GM19351 (cell line): Measurements from ENCODE around the gene MYO9A.
"Not testable (repeated sequence)": the region's sequence is repeated elsewhere in the genome, so short reads cannot be mapped to it uniquely, and the experiment has no call there.

ENCODE experiments used
- ATAC-seq: cut with Tn5 transposase; IDR thresholded peaks from one replicate; pipeline ENCODE4 v1.9.1; 2021; ENCODE audit warnings: mild to moderate bottlenecking, moderate library complexity; ENCODE audit not compliant: unreplicated experiment

MYO9A gene

GRCh38 chr15:72092691-72093090 lies 25.3 kb downstream of the MYO9A start:
- no peak for ATAC-seq

- no peak for ATAC-seq
Measured at GRCh38 chr15:72092006-72092405, 25.9 kb downstream of the MYO9A start.

GRCh38 chr15:72086920-72087648 lies 30.9 kb downstream of the MYO9A start:
- ATAC-seq = no peak

GRCh38 chr15:72086010-72086697 lies 31.8 kb downstream of the MYO9A start:
- ATAC-seq = no peak

GRCh38 chr15:72082176-72082575 lies 35.8 kb downstream of the MYO9A start:
- no peak for ATAC-seq

- ATAC-seq = no peak
Measured at GRCh38 chr15:72078887-72079286, 39.1 kb downstream of the MYO9A start.

- no peak for ATAC-seq
Measured at GRCh38 chr15:72077950-72078349, 40.0 kb downstream of the MYO9A start.

- ATAC-seq = no peak
Measured at GRCh38 chr15:72074335-72075060, 43.5 kb downstream of the MYO9A start.

GRCh38 chr15:72071448-72071825 lies 46.5 kb downstream of the MYO9A start:
- ATAC-seq = not testable (repeated sequence)

- ATAC-seq = no peak
Measured at GRCh38 chr15:72070817-72071447, 47.0 kb downstream of the MYO9A start.

- no peak for ATAC-seq
Measured at GRCh38 chr15:72068856-72069255, 49.1 kb downstream of the MYO9A start.

GRCh38 chr15:72065801-72066200 lies 52.1 kb downstream of the MYO9A start:
- ATAC-seq = no peak

GRCh38 chr15:72063186-72063585 lies 54.8 kb downstream of the MYO9A start:
- ATAC-seq = no peak

GRCh38 chr15:72062319-72062718 lies 55.6 kb downstream of the MYO9A start:
- no peak for ATAC-seq

- no peak for ATAC-seq
Measured at GRCh38 chr15:72060687-72061250, 57.2 kb downstream of the MYO9A start.

- ATAC-seq = no peak
Measured at GRCh38 chr15:72058585-72058984, 59.4 kb downstream of the MYO9A start.

GRCh38 chr15:72057548-72058091 lies 60.3 kb downstream of the MYO9A start:
- ATAC-seq = no peak

GRCh38 chr15:72056217-72056616 lies 61.7 kb downstream of the MYO9A start:
- not testable (repeated sequence) for ATAC-seq

GRCh38 chr15:72053297-72053696 lies 64.7 kb downstream of the MYO9A start:
- ATAC-seq = not testable (repeated sequence)

- ATAC-seq = no peak
Measured at GRCh38 chr15:72050700-72051099, 67.2 kb downstream of the MYO9A start.

GRCh38 chr15:72047020-72047419 lies 70.9 kb downstream of the MYO9A start:
- no peak for ATAC-seq
